HEK293 (cell line): Measurements from ENCODE around the gene ZNF25.

ENCODE experiments used
- CTCF ChIA-PET: fragments of 350-600 bp; formaldehyde crosslinking; extraction: SDS; loops from one replicate; lab custom pipeline; 2021; ENCODE audit warnings: antibody characterized with exemption; lab: Yijun Ruan, JAX
- POLR2A ChIA-PET: fragments of 300-600 bp; formaldehyde crosslinking; extraction: SDS; loops from one replicate; lab custom pipeline; 2020; ENCODE audit warnings: antibody characterized with exemption, inconsistent platforms; lab: Yijun Ruan, JAX
- H3K27ac ChIP-seq: fragments of 200-500 bp; sonication (Bioruptor generic); 2 replicates; pipeline ENCODE4 v1.5.1; 2014; ENCODE audit warnings: low read depth, low read length, control low read depth, inconsistent platforms; ENCODE audit errors: extremely low read depth
- H3K36me3 ChIP-seq, 2 experiments: fragments of 200-500 bp in 1 of 2; sonication (Bioruptor generic) in 1 of 2; 1 replicate in 1 of 2; 2 replicates in 1 of 2; pipeline ENCODE4 v1.5.1; 2014 to 2017; ENCODE audit warnings: inconsistent platforms in 2 of 2, low read length in 2 of 2; ENCODE audit not compliant: control insufficient read depth in 2 of 2, insufficient read depth in 1 of 2
- H3K4me1 ChIP-seq: fragments of 200-500 bp; sonication (Bioruptor generic); 2 replicates; pipeline ENCODE4 v1.5.1; 2014; ENCODE audit warnings: mild to moderate bottlenecking, low read length, inconsistent platforms; ENCODE audit not compliant: control insufficient read depth, insufficient read depth
- H3K4me3 ChIP-seq: 2 replicates; pipeline ENCODE4 v1.5.1; 2011; ENCODE audit warnings: low read depth, mild to moderate bottlenecking, control low read depth, low read length, moderate library complexity
- H3K9me3 ChIP-seq: fragments of 200-500 bp; sonication (Bioruptor generic); 2 replicates; pipeline ENCODE4 v1.5.1; 2014; ENCODE audit warnings: low read depth, low read length, inconsistent platforms; ENCODE audit not compliant: control insufficient read depth, insufficient read depth
- ELK4 ChIP-seq: IDR thresholded peaks from 2 replicates; pipeline ENCODE4 v1.6.1; 2011; ENCODE audit warnings: mild to moderate bottlenecking, low read depth, low read length, borderline replicate concordance
- FEZF1 ChIP-seq: fragments of 450-650 bp; formaldehyde crosslinking; IDR thresholded peaks from 2 replicates; pipeline ENCODE4 v1.5.1; 2016; ENCODE audit warnings: missing biosample characterization, missing genetic modification characterization
- GFI1B ChIP-seq: fragments of 450-650 bp; formaldehyde crosslinking; IDR thresholded peaks from 2 replicates; pipeline ENCODE4 v1.5.1; 2016; ENCODE audit warnings: missing biosample characterization, missing genetic modification characterization
- GLI4 ChIP-seq: fragments of 450-650 bp; formaldehyde crosslinking; IDR thresholded peaks from 2 replicates; pipeline ENCODE4 v1.5.1; 2016; ENCODE audit warnings: missing biosample characterization, missing genetic modification characterization
- GLIS2 ChIP-seq: fragments of 450-650 bp; formaldehyde crosslinking; IDR thresholded peaks from 2 replicates; pipeline ENCODE4 v1.5.1; 2016; ENCODE audit warnings: missing biosample characterization, missing genetic modification characterization
- IKZF3 ChIP-seq: fragments of 450-650 bp; IDR thresholded peaks from 2 replicates; pipeline ENCODE4 v1.5.0; 2018; ENCODE audit warnings: missing biosample characterization, mild to moderate bottlenecking, missing genetic modification characterization, moderate library complexity
- KLF1 ChIP-seq: fragments of 450-650 bp; formaldehyde crosslinking; IDR thresholded peaks from 2 replicates; pipeline ENCODE4 v1.5.1; 2016; ENCODE audit warnings: missing biosample characterization, missing genetic modification characterization
- KLF10 ChIP-seq: fragments of 450-650 bp; IDR thresholded peaks from 2 replicates; pipeline ENCODE4 v1.5.1; 2018; ENCODE audit warnings: missing biosample characterization, mild to moderate bottlenecking, missing genetic modification characterization
- TRIM28 ChIP-seq: IDR thresholded peaks from 2 replicates; pipeline ENCODE4 v1.6.1; 2011; ENCODE audit warnings: low read length, control low read depth, borderline replicate concordance
- WT1 ChIP-seq: fragments of 450-650 bp; formaldehyde crosslinking; IDR thresholded peaks from 2 replicates; pipeline ENCODE4 v1.5.1; 2016; ENCODE audit warnings: missing biosample characterization, missing genetic modification characterization
- ZBTB10 ChIP-seq: fragments of 450-650 bp; formaldehyde crosslinking; IDR thresholded peaks from 2 replicates; pipeline ENCODE4 v1.5.1; 2016; ENCODE audit warnings: missing biosample characterization, missing genetic modification characterization
- ZNF214 ChIP-seq: fragments of 450-650 bp; formaldehyde crosslinking; IDR thresholded peaks from 2 replicates; pipeline ENCODE4 v1.5.1; 2017; ENCODE audit warnings: missing biosample characterization, mild to moderate bottlenecking, missing genetic modification characterization, borderline replicate concordance
- ZNF223 ChIP-seq: fragments of 450-650 bp; formaldehyde crosslinking; IDR thresholded peaks from 2 replicates; pipeline ENCODE4 v1.5.1; 2016; ENCODE audit warnings: missing biosample characterization, missing genetic modification characterization
- ZNF26 ChIP-seq: fragments of 450-650 bp; formaldehyde crosslinking; IDR thresholded peaks from 2 replicates; pipeline ENCODE4 v1.5.1; 2016; ENCODE audit warnings: missing biosample characterization, missing genetic modification characterization
- ZNF449 ChIP-seq: fragments of 450-650 bp; formaldehyde crosslinking; IDR thresholded peaks from 2 replicates; pipeline ENCODE4 v1.5.1; 2017; ENCODE audit warnings: missing biosample characterization, mild to moderate bottlenecking, missing genetic modification characterization, moderate library complexity
- ZNF488 ChIP-seq: fragments of 450-650 bp; formaldehyde crosslinking; IDR thresholded peaks from 2 replicates; pipeline ENCODE4 v1.5.1; 2016; ENCODE audit warnings: missing biosample characterization, missing genetic modification characterization
- ZNF626 ChIP-seq: fragments of 450-650 bp; sonication (Bioruptor Pico); formaldehyde crosslinking; IDR thresholded peaks from 2 replicates; pipeline ENCODE4 v1.5.1; 2018; ENCODE audit warnings: missing biosample characterization, missing genetic modification characterization, inconsistent platforms
- ZNF677 ChIP-seq: fragments of 450-650 bp; IDR thresholded peaks from 2 replicates; pipeline ENCODE4 v1.5.0; 2018; ENCODE audit warnings: missing biosample characterization, mild to moderate bottlenecking, missing genetic modification characterization, moderate library complexity
- ZNF768 ChIP-seq: fragments of 450-650 bp; formaldehyde crosslinking; IDR thresholded peaks from 2 replicates; pipeline ENCODE4 v1.5.1; 2018; ENCODE audit warnings: missing biosample characterization, mild to moderate bottlenecking, missing genetic modification characterization
- ZSCAN16 ChIP-seq: fragments of 450-650 bp; formaldehyde crosslinking; IDR thresholded peaks from 2 replicates; pipeline ENCODE4 v1.5.1; 2016; ENCODE audit warnings: missing biosample characterization, missing genetic modification characterization
- ZSCAN18 ChIP-seq: fragments of 450-650 bp; formaldehyde crosslinking; IDR thresholded peaks from 2 replicates; pipeline ENCODE4 v1.5.1; 2016; ENCODE audit warnings: missing biosample characterization, missing genetic modification characterization

The ZNF25 gene

GRCh38 chr10:37972396-37972795 is 4.1 kb downstream of the ZNF25 start:
- H3K36me3 ChIP-seq = peaks cover 0 to 11% of the 10 kb centered on the region in 2 experiments; a peak in 2 of 3 replicates
- no peak overlapping the region for H3K27ac ChIP-seq
- no peak overlapping the region for H3K4me3 ChIP-seq
- no peaks in the 10 kb centered on the region for H3K9me3 ChIP-seq
- ChIA-PET POLR2A (no interaction called here), CTCF (no interaction called here)
- H3K4me1 ChIP-seq = no peaks in the 10 kb centered on the region
- TF ChIP-seq KLF1 (tag by site-specific recombination) = no peak
- TF ChIP-seq GLIS2 (tag by site-specific recombination) = no peak
- no peak for TF ChIP-seq ZNF768 (tag by site-specific recombination)
- no peak for TF ChIP-seq ZNF677 (tag by site-specific recombination)
- TF ChIP-seq ZSCAN18 (tag by site-specific recombination) = no peak

- TF ChIP-seq FEZF1 (tag by site-specific recombination) (no peak), ZNF214 (tag by site-specific recombination) (no peak)
- TF ChIP-seq, all 188 proteins: peak for 0
- Histone ChIP-seq H3K9me3 (no peaks in the 10 kb centered on the region), H3K36me3 (peaks cover 0 to 10% of the 10 kb centered on the region in 2 experiments; a peak in 2 of 3 replicates), H3K4me3 (no peak overlapping the region), H3K27ac (no peak overlapping the region), H3K4me1 (no peaks in the 10 kb centered on the region)
- CTCF ChIA-PET = no interaction called here
- POLR2A ChIA-PET = no interaction called here
These were observed 11.4 kb downstream of the ZNF25 start for GRCh38 chr10:37965006-37965405.

- Histone ChIP-seq H3K4me1 (no peaks in the 10 kb centered on the region), H3K36me3 (peaks cover 5% of the 10 kb centered on the region in 2 experiments; a peak in 2 of 3 replicates), H3K27ac (no peak overlapping the region), H3K9me3 (no peaks in the 10 kb centered on the region), H3K4me3 (no peak overlapping the region)
- POLR2A ChIA-PET = no interaction called here
- CTCF ChIA-PET = no interaction called here
- TF ChIP-seq GFI1B (tag by site-specific recombination) = no peak
- TF ChIP-seq WT1 (tag by site-specific recombination) = no peak
- TF ChIP-seq ZSCAN16 = no peak
- no peak for TF ChIP-seq ZNF26 (tag by site-specific recombination)
- TF ChIP-seq TRIM28 = no peak
- no peak for TF ChIP-seq GLI4 (tag by site-specific recombination)
- TF ChIP-seq KLF10 (tag by site-specific recombination) = no peak
- TF ChIP-seq ZNF223 (tag by site-specific recombination) = no peak
- no peak for TF ChIP-seq ZNF488 (tag by site-specific recombination)
- TF ChIP-seq ELK4 = no peak
- TF ChIP-seq ZNF449 (tag by site-specific recombination) = no peak
- no peak for TF ChIP-seq IKZF3 (tag by site-specific recombination)
- no peak for TF ChIP-seq ZBTB10 (tag by site-specific recombination)
- TF ChIP-seq ZNF626 (tag by site-specific recombination) = no peak
These were observed 15.8 kb downstream of the ZNF25 start for GRCh38 chr10:37960591-37961137.
